ENCODE data around the gene SIK3.
A peak's percentile ranks its signal among the peaks of the same experiment; 100 is the strongest.

Gene SIK3

DNA sequence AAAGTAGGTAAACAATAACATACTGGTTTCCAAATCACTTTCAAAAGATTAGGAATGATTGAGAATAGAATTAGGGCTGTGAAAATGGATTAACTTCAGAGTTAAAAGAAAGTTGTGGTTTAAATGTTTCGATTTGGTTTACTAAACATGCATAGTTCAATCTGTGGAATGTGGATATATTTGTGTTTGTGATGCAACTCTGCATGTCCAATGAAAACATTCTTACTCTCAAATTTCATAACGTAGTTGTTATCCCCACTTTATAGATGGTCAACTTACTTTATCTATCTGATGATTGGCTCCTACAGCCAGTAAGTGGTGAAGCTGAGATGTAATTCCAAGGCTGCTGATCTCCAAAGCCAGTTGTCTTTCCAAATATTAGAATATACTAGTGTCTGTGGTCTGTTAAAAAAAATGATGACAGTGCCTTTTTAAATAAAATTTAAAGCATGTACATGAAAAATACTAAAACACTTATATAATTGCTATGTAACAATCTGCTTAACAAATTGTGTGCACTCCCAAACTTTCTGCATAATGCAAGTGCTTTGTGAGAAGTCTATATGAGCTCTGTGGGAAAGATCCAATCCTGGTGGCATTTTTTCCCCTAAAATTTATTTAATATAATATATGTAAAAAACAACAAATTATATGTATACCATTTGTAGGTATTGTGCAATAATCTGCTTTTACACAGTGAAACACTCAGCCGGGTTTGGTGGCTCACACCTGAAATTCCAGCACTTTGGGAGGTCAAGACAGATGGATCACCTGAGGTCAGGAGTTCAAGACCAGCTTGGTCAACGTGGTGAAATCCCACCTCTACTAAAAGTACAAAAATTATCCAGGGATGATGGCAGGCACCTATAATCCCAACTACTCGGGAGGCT is 9.7 kb upstream of the SIK3 start:
- TF ChIP-seq RAD21 (IDR thresholded peaks at IDR 0.05; ENCODE audit: low read depth) (no peak), NFIC (IDR thresholded peaks at IDR 0.05) (no peak), CEBPB (IDR thresholded peaks at IDR 0.05) (no peak), EP300 (IDR thresholded peaks at IDR 0.05; ENCODE audit: borderline replicate concordance) (no peak), YY1 (IDR thresholded peaks at IDR 0.05; ENCODE audit: low read depth) (no peak), FOXM1 (IDR thresholded peaks at IDR 0.05; ENCODE audit: borderline replicate concordance, low read depth) (no peak)
- TF ChIP-seq, protein P1, sequence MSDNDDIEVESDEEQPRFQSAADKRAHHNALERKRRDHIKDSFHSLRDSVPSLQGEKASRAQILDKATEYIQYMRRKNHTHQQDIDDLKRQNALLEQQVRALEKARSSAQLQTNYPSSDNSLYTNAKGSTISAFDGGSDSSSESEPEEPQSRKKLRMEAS (IDR thresholded peaks at IDR 0.05), result no peak

GRCh38 chr11:117100556-117100955 is 2.3 kb upstream of the SIK3 start:
- TF ChIP-seq TAF1 (IDR thresholded peaks at IDR 0.05; ENCODE audit: low read depth) (no peak), NFIC (IDR thresholded peaks at IDR 0.05) (no peak), CEBPB (IDR thresholded peaks at IDR 0.05) (no peak), EGR1 (IDR thresholded peaks at IDR 0.05) (no peak), EP300 (IDR thresholded peaks at IDR 0.05; ENCODE audit: borderline replicate concordance) (no peak), YY1 (IDR thresholded peaks at IDR 0.05; ENCODE audit: low read depth) (no peak), CREB1 (IDR thresholded peaks at IDR 0.05; ENCODE audit: low read depth) (no peak), REST (IDR thresholded peaks at IDR 0.05; ENCODE audit: low read depth) (no peak), FOXM1 (IDR thresholded peaks at IDR 0.05; ENCODE audit: borderline replicate concordance, low read depth) (no peak), RAD21 (IDR thresholded peaks at IDR 0.05; ENCODE audit: low read depth) (no peak), TEAD4 (IDR thresholded peaks at IDR 0.05) (no peak), TCF12 (IDR thresholded peaks at IDR 0.05; ENCODE audit: low read depth) (no peak), ZBTB7A (IDR thresholded peaks at IDR 0.05; ENCODE audit: low read depth) (no peak)
- TF ChIP-seq, protein P2, sequence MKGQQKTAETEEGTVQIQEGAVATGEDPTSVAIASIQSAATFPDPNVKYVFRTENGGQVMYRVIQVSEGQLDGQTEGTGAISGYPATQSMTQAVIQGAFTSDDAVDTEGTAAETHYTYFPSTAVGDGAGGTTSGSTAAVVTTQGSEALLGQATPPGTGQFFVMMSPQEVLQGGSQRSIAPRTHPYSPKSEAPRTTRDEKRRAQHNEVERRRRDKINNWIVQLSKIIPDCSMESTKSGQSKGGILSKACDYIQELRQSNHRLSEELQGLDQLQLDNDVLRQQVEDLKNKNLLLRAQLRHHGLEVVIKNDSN (IDR thresholded peaks at IDR 0.05), result no peak
- TF ChIP-seq, protein P1 (IDR thresholded peaks at IDR 0.05), result no peak

GRCh38 chr11:117099696-117100095 is 1.5 kb upstream of the SIK3 start:
- TF ChIP-seq TCF12 (IDR thresholded peaks at IDR 0.05; ENCODE audit: low read depth) (no peak), EGR1 (IDR thresholded peaks at IDR 0.05) (no peak), YY1 (IDR thresholded peaks at IDR 0.05; ENCODE audit: low read depth) (no peak), RAD21 (IDR thresholded peaks at IDR 0.05; ENCODE audit: low read depth) (no peak), NFIC (IDR thresholded peaks at IDR 0.05) (no peak), FOXM1 (IDR thresholded peaks at IDR 0.05; ENCODE audit: borderline replicate concordance, low read depth) (no peak), TAF1 (IDR thresholded peaks at IDR 0.05; ENCODE audit: low read depth) (no peak), CEBPB (IDR thresholded peaks at IDR 0.05) (no peak), ZBTB7A (IDR thresholded peaks at IDR 0.05; ENCODE audit: low read depth) (no peak), TEAD4 (IDR thresholded peaks at IDR 0.05) (no peak), REST (IDR thresholded peaks at IDR 0.05; ENCODE audit: low read depth) (no peak), EP300 (IDR thresholded peaks at IDR 0.05; ENCODE audit: borderline replicate concordance) (no peak)
- TF ChIP-seq, protein P1 (IDR thresholded peaks at IDR 0.05), result no peak

- TF ChIP-seq YY1 (IDR thresholded peaks at IDR 0.05; ENCODE audit: low read depth) (no peak), ZBTB7A (IDR thresholded peaks at IDR 0.05; ENCODE audit: low read depth) (0 out of 2 replicates have a peak, but pooled peaks have one; percentile 28)
Measured at GRCh38 chr11:117097389-117098268, 599 bp downstream of the SIK3 start.

DNA sequence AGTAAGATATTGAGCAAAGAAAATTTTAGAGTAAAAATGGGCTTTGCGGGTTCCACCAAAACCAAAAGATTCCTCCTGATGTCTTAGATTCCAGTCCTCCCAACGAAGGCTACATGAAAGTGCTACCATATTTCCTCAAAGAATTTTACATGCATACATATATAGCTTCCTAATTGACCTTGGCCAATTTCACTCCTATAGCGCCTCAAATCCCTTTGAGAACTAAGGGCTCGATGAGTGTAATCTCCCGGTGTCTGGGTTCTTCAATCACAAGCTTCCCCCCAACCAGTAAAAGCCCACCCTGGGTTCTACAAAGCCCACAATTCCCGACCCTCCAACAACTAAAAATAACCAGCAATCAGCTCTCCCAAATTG is 1.2 kb downstream of the SIK3 start:
- TF ChIP-seq CREB1 (IDR thresholded peaks at IDR 0.05; ENCODE audit: low read depth), result no peak
- TF ChIP-seq FOXM1 (IDR thresholded peaks at IDR 0.05; ENCODE audit: borderline replicate concordance, low read depth), result no peak
- TF ChIP-seq TEAD4 (IDR thresholded peaks at IDR 0.05), result no peak
- TF ChIP-seq YY1 (IDR thresholded peaks at IDR 0.05; ENCODE audit: low read depth), result no peak
- TF ChIP-seq, protein P2 (IDR thresholded peaks at IDR 0.05), result no peak
- no peak for TF ChIP-seq NFIC (IDR thresholded peaks at IDR 0.05)
- TF ChIP-seq TAF1 (IDR thresholded peaks at IDR 0.05; ENCODE audit: low read depth), result no peak
